IgD-negative memory B cell (primary cell): ENCODE data around the gene AOC3. TPM values are rescaled to one million over a fixed set of nuclear protein-coding genes. Genes with fewer than 3 reads are reported as not detected.
"Not testable (repeated sequence)": the region's sequence is repeated elsewhere in the genome, so short reads cannot be mapped to it uniquely, and the experiment has no call there.

Source experiments
- H3K27ac Mint-ChIP-seq, 3 donors: one replicate each; pipeline ENCODE4 v1.8.0; 2020 to 2022; ENCODE audit warnings: mild to moderate bottlenecking in 3 of 3, mixed read lengths in 3 of 3, moderate library complexity in 1 of 3
- H3K27me3 Mint-ChIP-seq: one replicate; pipeline ENCODE4 v1.8.0; 2021; ENCODE audit warnings: mixed read lengths
- H3K36me3 Mint-ChIP-seq: one replicate; pipeline ENCODE4 v1.8.0; 2020; ENCODE audit warnings: mild to moderate bottlenecking, mixed read lengths
- H3K4me1 Mint-ChIP-seq, 3 donors: one replicate each; pipeline ENCODE4 v1.8.0; 2020 to 2022; ENCODE audit warnings: mixed read lengths in 3 of 3, mild to moderate bottlenecking in 1 of 3
- H3K4me3 Mint-ChIP-seq, 4 donors: one replicate each; pipeline ENCODE4 v1.8.0; 2020 to 2022; ENCODE audit warnings: mild to moderate bottlenecking in 4 of 4, mixed read lengths in 4 of 4, moderate library complexity in 3 of 4
- H3K9me3 Mint-ChIP-seq, 3 donors: one replicate each; pipeline ENCODE4 v1.8.0; 2020 to 2021; ENCODE audit warnings: mixed read lengths in 3 of 3, mild to moderate bottlenecking in 1 of 3
- polyA plus RNA-seq: library from polyadenylated mRNA; unstranded; fragments of 300-500 nt; fragmentation: Illumina TruSeq; gene quantifications from one replicate; pipeline ENCODE4 v1.2.3, GENCODE V29; 2021

The AOC3 gene
- polyA plus RNA-seq, 1 donor from 2014 or later = not detected

DNA sequence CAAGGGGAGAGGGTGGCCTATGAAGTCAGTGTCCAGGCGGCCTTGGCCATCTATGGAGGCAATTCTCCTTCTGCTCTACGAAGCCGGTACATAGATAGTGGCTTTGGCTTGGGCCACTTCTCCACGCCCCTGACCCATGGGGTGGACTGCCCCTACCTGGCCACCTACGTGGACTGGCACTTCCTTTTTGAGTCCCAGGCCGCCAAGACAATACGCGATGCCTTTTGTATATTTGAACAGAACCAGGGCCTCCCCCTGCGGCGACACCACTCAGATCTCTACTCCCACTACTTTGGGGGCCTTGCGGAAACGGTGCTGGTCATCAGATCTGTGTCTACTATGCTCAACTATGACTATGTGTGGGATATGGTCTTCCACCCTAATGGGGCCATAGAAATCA is 17.3 kb downstream of the AOC3 start:
- Mint-ChIP-seq H3K9me3 (peaks cover 0 to 3% (median 3%) of the 10 kb centered on the region in 3 donors), H3K36me3 (no peaks in the 10 kb centered on the region), H3K27ac (no peak overlapping the region), H3K4me1 (no peaks in the 10 kb centered on the region), H3K27me3 (peaks cover 18% of the 10 kb centered on the region), H3K4me3 (no peak overlapping the region)

GRCh38 chr17:42871647-42872046 is 20.6 kb downstream of the AOC3 start:
- Mint-ChIP-seq H3K27ac (no peak overlapping the region), H3K4me3 (no peak overlapping the region), H3K27me3 (peaks cover 14% of the 10 kb centered on the region), H3K4me1 (no peaks in the 10 kb centered on the region), H3K9me3 (peaks cover 0 to 3% (median 3%) of the 10 kb centered on the region in 3 donors), H3K36me3 (no peaks in the 10 kb centered on the region)

- Mint-ChIP-seq H3K27me3 (peaks cover 12% of the 10 kb centered on the region), H3K27ac (no peak overlapping the region), H3K4me3 (no peak overlapping the region), H3K9me3 (peaks cover 0 to 3% (median 3%) of the 10 kb centered on the region in 3 donors), H3K36me3 (no peaks in the 10 kb centered on the region), H3K4me1 (no peaks in the 10 kb centered on the region)
Measured at GRCh38 chr17:42872251-42872965, 21.4 kb downstream of the AOC3 start.

- no peak overlapping the region for H3K4me3 Mint-ChIP-seq
- peaks cover 0 to 3% (median 3%) of the 10 kb centered on the region in 3 donors for H3K9me3 Mint-ChIP-seq
- no peaks in the 10 kb centered on the region for H3K36me3 Mint-ChIP-seq
- no peaks in the 10 kb centered on the region for H3K4me1 Mint-ChIP-seq
- H3K27me3 Mint-ChIP-seq = peaks cover 17% of the 10 kb centered on the region
- no peak overlapping the region for H3K27ac Mint-ChIP-seq
Measured at GRCh38 chr17:42873315-42873714, 22.3 kb downstream of the AOC3 start.

- H3K27ac Mint-ChIP-seq, H3K4me1 Mint-ChIP-seq, H3K4me3 Mint-ChIP-seq, H3K9me3 Mint-ChIP-seq, H3K36me3 Mint-ChIP-seq: not testable (repeated sequence)
- H3K27me3 Mint-ChIP-seq = peaks cover 13% of the 10 kb centered on the region
Measured at GRCh38 chr17:42873932-42874695, 23.1 kb downstream of the AOC3 start.

DNA sequence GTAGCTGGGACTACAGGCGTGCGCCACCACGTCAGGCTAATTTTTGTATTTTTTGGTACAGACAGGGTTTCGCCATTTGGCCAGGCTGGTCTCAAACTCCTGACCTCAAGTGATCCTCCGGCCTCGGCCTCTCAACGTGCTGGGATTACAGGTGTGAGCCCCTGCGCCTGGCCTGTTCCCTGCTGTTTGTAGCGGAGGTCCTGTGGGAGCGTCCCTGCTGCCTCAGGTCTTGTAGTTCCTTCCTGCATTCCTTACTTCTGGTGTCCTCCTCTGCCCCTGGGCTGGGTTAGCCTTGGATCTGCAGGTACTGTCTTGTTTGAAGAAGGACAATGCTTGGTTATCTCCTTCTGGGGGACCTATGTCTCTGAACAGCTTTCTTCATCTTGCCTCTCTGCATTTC is 26.0 kb downstream of the AOC3 start:
- peaks cover 13% of the 10 kb centered on the region for H3K27me3 Mint-ChIP-seq
- no peak overlapping the region for H3K4me3 Mint-ChIP-seq
- H3K27ac Mint-ChIP-seq = no peak overlapping the region
- no peaks in the 10 kb centered on the region for H3K9me3 Mint-ChIP-seq
- no peaks in the 10 kb centered on the region for H3K4me1 Mint-ChIP-seq
- peaks cover 2% of the 10 kb centered on the region for H3K36me3 Mint-ChIP-seq

DNA sequence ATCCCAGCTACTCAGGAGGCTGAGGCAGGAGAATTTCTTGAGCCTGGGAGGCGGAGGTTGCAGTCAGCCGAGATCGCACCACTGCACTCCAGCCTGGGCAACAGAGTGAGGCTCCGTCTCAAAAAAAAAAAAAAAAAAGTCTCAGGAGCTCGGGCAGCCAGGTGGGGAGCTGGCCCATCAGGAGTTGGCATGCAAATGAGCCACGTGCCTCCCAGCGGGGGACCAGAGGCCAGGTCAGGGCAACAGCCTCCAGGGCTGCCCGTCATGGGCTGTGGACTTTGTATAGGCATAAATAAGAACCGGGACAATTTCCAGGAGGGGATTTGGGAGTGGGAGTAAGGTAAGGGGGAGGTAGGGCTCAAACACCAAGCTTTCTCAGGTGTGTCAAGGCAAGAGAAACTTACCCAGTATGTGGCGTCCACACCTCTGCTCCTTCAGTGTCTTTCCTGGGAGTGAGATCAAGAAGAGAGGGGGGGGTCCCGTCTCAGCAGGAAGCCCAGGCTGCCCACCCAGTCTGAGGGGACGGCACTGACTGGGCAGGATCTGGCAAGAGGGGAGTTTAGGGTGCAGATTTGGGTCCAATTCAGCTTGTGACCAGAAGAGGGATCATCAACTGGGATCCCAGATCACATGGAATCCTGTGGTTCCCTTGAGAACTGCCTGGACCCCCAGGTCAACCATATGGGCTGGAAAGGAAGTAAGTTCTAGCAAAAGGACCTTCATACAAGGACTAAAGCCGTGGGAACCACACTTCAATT is 27.3 kb downstream of the AOC3 start:
- H3K4me3 Mint-ChIP-seq = no peak overlapping the region
- peaks cover 16% of the 10 kb centered on the region for H3K27me3 Mint-ChIP-seq
- no peaks in the 10 kb centered on the region for H3K9me3 Mint-ChIP-seq
- H3K4me1 Mint-ChIP-seq = no peaks in the 10 kb centered on the region
- peaks cover 2% of the 10 kb centered on the region for H3K36me3 Mint-ChIP-seq
- H3K27ac Mint-ChIP-seq = no peak overlapping the region

DNA sequence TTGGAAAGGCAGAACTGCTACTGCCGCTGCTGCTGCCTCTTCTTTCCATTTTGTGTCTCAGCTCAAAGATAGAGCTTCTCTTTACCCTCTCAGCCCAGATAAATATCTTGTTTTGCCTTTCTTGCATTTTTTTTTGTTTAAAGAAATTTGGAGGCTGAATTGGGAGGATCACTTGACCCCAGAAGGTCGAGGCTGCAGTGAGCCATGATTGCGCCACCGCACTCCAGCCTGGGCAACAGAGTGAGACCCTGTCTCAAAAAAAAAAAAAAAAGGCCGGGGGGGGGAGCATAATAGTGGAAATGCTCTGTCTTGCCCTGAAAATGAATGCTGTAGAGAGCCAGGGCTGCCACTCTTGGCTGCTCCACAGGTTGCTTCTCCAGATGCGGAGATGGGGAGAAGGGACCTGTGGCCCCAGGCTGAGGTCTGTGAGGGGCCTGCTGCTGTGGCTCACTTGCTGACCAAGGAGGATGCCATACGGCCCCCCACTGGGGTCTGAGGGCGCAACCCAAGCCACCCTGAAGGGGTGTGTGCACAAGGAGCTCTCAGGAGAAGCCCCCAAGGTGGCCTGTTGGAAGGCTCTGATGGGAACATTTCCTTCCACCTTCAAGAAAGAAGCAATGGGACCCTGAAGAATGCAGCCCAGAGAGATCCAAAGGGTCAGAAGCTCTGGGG is 28.1 kb downstream of the AOC3 start:
- Mint-ChIP-seq H3K4me1 (no peaks in the 10 kb centered on the region), H3K9me3 (no peaks in the 10 kb centered on the region), H3K36me3 (peaks cover 2% of the 10 kb centered on the region), H3K27ac (no peak overlapping the region), H3K4me3 (no peak overlapping the region), H3K27me3 (peaks cover 16% of the 10 kb centered on the region)

DNA sequence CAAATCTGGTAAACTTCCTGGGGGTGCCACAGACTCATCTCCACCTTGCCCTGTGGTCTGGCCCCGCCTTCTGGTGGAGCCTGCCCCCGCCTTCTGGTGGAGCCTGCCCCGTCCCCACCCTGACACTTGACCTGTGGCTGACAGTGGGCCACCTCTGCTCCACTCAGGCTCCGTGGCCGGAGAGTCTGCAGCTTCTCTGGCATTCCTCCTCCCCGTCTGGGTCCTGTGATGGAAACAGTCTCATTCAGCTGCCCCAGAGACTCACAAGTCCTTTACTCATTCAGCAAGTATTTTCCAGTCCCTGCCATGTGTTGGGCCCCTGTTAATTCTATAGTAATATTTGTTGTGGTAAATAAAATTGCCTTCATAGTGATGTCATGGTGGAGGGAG is 28.6 kb downstream of the AOC3 start:
- Mint-ChIP-seq H3K36me3 (peaks cover 2% of the 10 kb centered on the region), H3K4me3 (no peak overlapping the region), H3K27me3 (peaks cover 16% of the 10 kb centered on the region), H3K4me1 (no peaks in the 10 kb centered on the region), H3K27ac (no peak overlapping the region), H3K9me3 (no peaks in the 10 kb centered on the region)

DNA sequence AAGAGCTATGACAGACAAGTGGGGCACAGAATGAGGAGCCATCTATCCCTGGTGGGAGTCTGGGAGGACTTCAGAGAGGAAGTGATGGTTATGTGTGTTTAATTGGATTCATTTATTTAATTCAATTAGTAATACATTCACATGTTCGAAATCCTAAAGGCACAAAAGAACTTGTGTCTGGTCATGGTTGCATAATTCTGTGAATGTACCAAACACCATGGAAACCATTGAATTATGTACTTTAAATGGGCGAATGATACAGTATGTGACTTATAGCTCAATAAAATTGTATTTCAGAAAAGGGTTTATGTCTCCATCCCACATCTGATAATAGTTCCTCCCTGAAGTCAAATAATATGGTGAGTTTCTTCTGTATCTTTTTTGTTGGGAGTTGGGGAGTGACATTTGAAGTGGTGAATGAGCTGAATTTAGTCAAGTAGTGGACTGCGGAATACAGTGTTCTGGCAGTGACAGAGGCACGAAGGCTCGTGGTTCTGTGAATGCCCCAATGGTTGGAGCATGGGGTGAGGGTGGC is 29.8 kb downstream of the AOC3 start:
- Mint-ChIP-seq H3K27me3 (peaks cover 16% of the 10 kb centered on the region), H3K4me1 (no peaks in the 10 kb centered on the region), H3K9me3 (no peaks in the 10 kb centered on the region), H3K27ac (no peak overlapping the region), H3K4me3 (no peak overlapping the region), H3K36me3 (peaks cover 2% of the 10 kb centered on the region)

GRCh38 chr17:42881706-42882105 is 30.7 kb downstream of the AOC3 start:
- H3K4me1 Mint-ChIP-seq, H3K36me3 Mint-ChIP-seq, H3K9me3 Mint-ChIP-seq, H3K4me3 Mint-ChIP-seq, H3K27ac Mint-ChIP-seq: not testable (repeated sequence)
- H3K27me3 Mint-ChIP-seq = peaks cover 16% of the 10 kb centered on the region

DNA sequence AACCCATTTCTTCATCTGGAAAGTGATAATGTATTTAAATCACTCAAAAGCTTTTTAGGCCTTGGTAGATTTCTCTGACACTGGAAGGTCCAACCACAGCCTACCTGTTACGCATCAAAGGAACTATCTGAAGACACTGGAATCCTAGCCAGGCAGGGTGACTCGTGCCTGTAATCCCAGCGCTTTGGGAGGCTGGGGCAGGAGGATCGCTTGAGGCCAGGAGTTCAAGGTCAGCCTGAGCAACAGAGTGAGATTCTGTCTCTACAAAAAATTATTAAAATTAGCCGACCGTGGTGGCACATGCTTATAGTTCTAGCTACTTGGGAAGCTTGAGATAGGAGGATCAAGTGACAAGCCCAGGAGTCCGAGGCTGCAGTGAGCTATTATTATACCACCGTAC is 31.2 kb downstream of the AOC3 start:
- H3K4me1 Mint-ChIP-seq = peaks cover 0 to 5% (median 0%) of the 10 kb centered on the region in 3 donors
- H3K9me3 Mint-ChIP-seq = no peaks in the 10 kb centered on the region
- peaks cover 15% of the 10 kb centered on the region for H3K27me3 Mint-ChIP-seq
- no peak overlapping the region for H3K4me3 Mint-ChIP-seq
- H3K36me3 Mint-ChIP-seq = peaks cover 2% of the 10 kb centered on the region
- no peak overlapping the region for H3K27ac Mint-ChIP-seq

DNA sequence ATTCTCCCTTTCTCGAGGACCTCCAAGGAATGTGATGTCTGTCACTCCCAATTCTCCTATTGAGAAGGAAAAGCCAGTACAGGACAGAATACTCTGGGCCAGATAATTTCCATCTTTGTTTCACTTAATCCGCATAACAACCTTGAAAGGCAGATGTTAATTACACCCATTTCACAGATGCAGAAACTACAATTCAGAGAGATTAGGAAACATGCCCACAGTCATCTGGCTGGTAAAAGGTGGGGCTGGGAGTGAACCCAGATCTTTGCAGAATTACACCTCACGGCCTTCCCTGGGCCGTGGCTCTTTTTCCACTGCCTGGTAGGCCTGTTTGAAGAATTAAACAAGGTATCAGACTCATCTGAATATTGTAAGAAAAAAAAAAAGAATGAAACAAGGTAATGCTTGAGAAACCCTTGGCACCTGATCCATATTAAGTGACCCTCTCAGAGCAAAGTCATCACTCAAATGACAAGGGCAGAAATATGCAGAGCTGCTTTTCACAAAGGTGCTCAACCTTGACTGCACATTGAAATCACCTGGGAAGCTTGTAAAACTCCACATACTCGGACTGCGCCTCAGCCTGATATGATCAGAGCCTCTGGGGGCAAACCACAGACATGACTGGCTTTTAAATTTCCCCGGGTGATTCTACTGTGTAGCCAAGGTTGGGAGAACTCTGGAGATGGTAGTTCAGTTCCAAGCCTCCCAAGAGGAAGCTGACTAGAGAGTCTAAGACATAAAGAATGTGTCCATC is 33.0 kb downstream of the AOC3 start:
- Mint-ChIP-seq H3K27ac (no peak overlapping the region), H3K4me3 (no peak overlapping the region), H3K27me3 (peaks cover 6% of the 10 kb centered on the region), H3K9me3 (no peaks in the 10 kb centered on the region), H3K4me1 (peaks cover 0 to 5% (median 0%) of the 10 kb centered on the region in 3 donors), H3K36me3 (peaks cover 2% of the 10 kb centered on the region)

DNA sequence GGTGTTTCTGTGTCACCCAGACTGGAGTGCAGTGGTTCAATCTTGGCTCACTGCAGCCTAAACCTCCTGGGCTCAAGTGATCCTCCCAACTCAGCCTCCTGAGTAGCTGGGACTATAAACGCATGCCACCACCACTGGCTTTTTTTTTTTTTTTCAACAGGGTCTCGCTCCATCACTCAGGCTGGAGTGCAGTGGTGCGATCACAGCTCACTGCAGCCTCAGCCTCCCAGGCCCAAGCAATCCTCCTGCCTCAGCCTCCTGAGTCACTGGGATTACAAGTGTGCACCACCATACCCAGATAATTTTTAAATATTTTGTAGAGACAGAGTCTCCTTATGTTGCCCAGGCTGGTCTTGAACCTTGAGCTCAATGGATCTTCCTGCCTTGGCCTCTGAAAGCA is 34.8 kb downstream of the AOC3 start:
- not testable (repeated sequence) for H3K27ac Mint-ChIP-seq, H3K36me3 Mint-ChIP-seq, H3K4me1 Mint-ChIP-seq, H3K4me3 Mint-ChIP-seq, H3K27me3 Mint-ChIP-seq, H3K9me3 Mint-ChIP-seq
